B cell (primary cell): ENCODE measurements around the gene PIP5KL1.

ENCODE experiments used
- CTCF ChIP-seq: fragments of 200-600 bp; IDR thresholded peaks from one replicate; pipeline ENCODE4 v1.8.0; 2022; ENCODE audit warnings: antibody characterized with exemption, mild to moderate bottlenecking
- EZH2 ChIP-seq: IDR thresholded peaks from 2 replicates; pipeline ENCODE4 v1.6.1; 2012; ENCODE audit warnings: borderline replicate concordance, low read depth, mild to moderate bottlenecking, moderate library complexity, low read length; ENCODE audit not compliant: insufficient read depth, poor library complexity, severe bottlenecking

DNA sequence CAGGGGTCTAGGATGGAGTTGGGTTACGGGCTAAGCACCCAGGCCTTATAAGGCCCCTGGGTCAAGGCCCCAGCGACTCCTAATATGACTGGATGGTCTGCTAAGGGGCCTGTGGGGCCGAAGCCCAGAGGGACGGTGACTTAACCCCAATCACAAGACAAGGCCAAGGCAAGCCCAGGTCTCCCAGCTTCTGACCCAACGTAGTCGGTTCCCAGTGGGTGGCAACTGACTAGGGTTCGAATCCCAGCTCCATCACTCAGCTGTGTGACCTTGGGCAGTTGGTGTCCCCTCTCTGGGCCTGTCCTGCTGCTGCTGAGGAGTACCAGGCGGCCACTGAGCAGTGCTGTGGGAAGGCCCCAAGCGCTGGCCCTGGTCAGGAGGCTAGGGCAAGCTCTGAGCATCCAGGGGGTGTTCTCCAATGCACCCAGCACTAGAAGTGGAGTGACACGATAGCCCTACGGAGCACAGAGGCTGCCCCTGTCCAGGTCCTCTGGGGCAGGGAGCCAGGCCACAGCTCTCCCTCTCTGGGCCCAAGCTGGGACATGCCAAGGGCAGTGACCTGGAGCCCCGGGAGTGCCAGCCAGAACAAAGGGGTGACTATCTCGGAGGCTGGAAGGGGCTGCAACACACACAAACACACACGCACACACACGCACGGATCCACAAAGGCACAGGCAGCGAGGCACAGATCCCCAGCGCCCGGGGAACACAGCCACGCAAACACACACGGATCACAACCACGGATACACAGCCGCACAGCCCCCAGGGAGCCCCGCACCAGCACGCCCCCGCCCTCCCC lies 53.6 kb downstream of the PIP5KL1 start:
- no peak for TF ChIP-seq CTCF
- TF ChIP-seq EZH2: no peak
